Right atrium auricular region (tissue), 2 donors: ENCODE measurements around the gene CNTN4. TPM values are rescaled to one million over a fixed set of nuclear protein-coding genes. Genes with fewer than 3 reads are reported as not detected.

Experiments used
- DNase-seq: peaks from one replicate; pipeline ENCODE4 v3.0.0-alpha.2; 2019; ENCODE audit warnings: low spot score
- H3K27ac ChIP-seq, 2 donors: fragments of 200-600 bp; sonication (generic); 1 replicate in 1 of 2; 2 replicates in 1 of 2; pipeline ENCODE4 v1.5.1; 2016 to 2019
- H3K27me3 ChIP-seq, 2 donors: fragments of 200-600 bp; sonication (generic); one replicate each; pipeline versions ENCODE4 v1.5.1 to v1.6.0; 2017 to 2019
- H3K36me3 ChIP-seq: fragments of 200-600 bp; sonication (generic); one replicate; pipeline ENCODE4 v1.5.1; 2016
- H3K4me1 ChIP-seq, 2 donors: fragments of 200-600 bp; sonication (generic); one replicate each; pipeline versions ENCODE4 v1.5.1 to v1.6.0; 2017 to 2019
- H3K4me3 ChIP-seq, 2 donors: fragments of 200-600 bp; sonication (generic); 1 replicate in 1 of 2; 2 replicates in 1 of 2; pipeline ENCODE4 v1.5.1; 2017 to 2019; ENCODE audit warnings: mild to moderate bottlenecking in 1 of 2, moderate library complexity in 1 of 2
- H3K9me3 ChIP-seq, 2 donors: fragments of 200-600 bp; sonication (generic); one replicate each; pipeline ENCODE4 v1.5.1; 2019
- total RNA-seq, 2 donors: library from RNA; depleted of rRNA; stranded (reverse); fragments of >200 nt; gene quantifications; one replicate each; pipeline ENCODE4 v1.1.0, GENCODE V29; 2016
- TF ChIP-seq, protein P1 (sequence below), 2 donors: fragments of 200-600 bp; sonication (generic); IDR thresholded peaks; one replicate each; pipeline ENCODE4 v1.5.1; 2019; ENCODE audit warnings: antibody characterized with exemption in 2 of 2

The CNTN4 gene
- total RNA-seq, 2 donors from 2014 or later, result 5.3 to 5.7 TPM

- Histone ChIP-seq H3K4me1 (no peaks in the 10 kb centered on the region), H3K27ac (no peak overlapping the region), H3K36me3 (no peaks in the 10 kb centered on the region), H3K9me3 (no peaks in the 10 kb centered on the region), H3K4me3 (no peak overlapping the region), H3K27me3 (no peaks in the 10 kb centered on the region)
- DNase-seq, result no peak
- TF ChIP-seq, protein P1, sequence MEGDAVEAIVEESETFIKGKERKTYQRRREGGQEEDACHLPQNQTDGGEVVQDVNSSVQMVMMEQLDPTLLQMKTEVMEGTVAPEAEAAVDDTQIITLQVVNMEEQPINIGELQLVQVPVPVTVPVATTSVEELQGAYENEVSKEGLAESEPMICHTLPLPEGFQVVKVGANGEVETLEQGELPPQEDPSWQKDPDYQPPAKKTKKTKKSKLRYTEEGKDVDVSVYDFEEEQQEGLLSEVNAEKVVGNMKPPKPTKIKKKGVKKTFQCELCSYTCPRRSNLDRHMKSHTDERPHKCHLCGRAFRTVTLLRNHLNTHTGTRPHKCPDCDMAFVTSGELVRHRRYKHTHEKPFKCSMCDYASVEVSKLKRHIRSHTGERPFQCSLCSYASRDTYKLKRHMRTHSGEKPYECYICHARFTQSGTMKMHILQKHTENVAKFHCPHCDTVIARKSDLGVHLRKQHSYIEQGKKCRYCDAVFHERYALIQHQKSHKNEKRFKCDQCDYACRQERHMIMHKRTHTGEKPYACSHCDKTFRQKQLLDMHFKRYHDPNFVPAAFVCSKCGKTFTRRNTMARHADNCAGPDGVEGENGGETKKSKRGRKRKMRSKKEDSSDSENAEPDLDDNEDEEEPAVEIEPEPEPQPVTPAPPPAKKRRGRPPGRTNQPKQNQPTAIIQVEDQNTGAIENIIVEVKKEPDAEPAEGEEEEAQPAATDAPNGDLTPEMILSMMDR (IDR thresholded peaks at IDR 0.05), result no peak
These were observed 822.8 kb downstream of the CNTN4 start for GRCh38 chr3:2921452-2921851.

GRCh38 chr3:2921903-2922302, 823.2 kb downstream of the CNTN4 start:
- Histone ChIP-seq H3K9me3 (no peaks in the 10 kb centered on the region), H3K36me3 (no peaks in the 10 kb centered on the region), H3K27ac (no peak overlapping the region), H3K4me1 (no peaks in the 10 kb centered on the region), H3K4me3 (no peak overlapping the region), H3K27me3 (no peaks in the 10 kb centered on the region)
- TF ChIP-seq, protein P1 (IDR thresholded peaks at IDR 0.05), result peak in 1 of 2 donors; percentile 63
- no peak for DNase-seq

GRCh38 chr3:2923390-2923789, 824.7 kb downstream of the CNTN4 start:
- TF ChIP-seq, protein P1 (IDR thresholded peaks at IDR 0.05), result no peak
- no peaks in the 10 kb centered on the region for H3K27me3 ChIP-seq
- no peaks in the 10 kb centered on the region for H3K4me1 ChIP-seq
- H3K9me3 ChIP-seq, result no peaks in the 10 kb centered on the region
- no peak for DNase-seq
- H3K27ac ChIP-seq, result no peak overlapping the region
- no peak overlapping the region for H3K4me3 ChIP-seq
- no peaks in the 10 kb centered on the region for H3K36me3 ChIP-seq

GRCh38 chr3:2927259-2927658, 828.6 kb downstream of the CNTN4 start:
- H3K27ac ChIP-seq, result no peak overlapping the region
- TF ChIP-seq, protein P1 (IDR thresholded peaks at IDR 0.05), result no peak
- no peak for DNase-seq
- no peak overlapping the region for H3K4me3 ChIP-seq
- no peaks in the 10 kb centered on the region for H3K36me3 ChIP-seq
- no peaks in the 10 kb centered on the region for H3K27me3 ChIP-seq
- no peaks in the 10 kb centered on the region for H3K4me1 ChIP-seq
- no peaks in the 10 kb centered on the region for H3K9me3 ChIP-seq

DNA sequence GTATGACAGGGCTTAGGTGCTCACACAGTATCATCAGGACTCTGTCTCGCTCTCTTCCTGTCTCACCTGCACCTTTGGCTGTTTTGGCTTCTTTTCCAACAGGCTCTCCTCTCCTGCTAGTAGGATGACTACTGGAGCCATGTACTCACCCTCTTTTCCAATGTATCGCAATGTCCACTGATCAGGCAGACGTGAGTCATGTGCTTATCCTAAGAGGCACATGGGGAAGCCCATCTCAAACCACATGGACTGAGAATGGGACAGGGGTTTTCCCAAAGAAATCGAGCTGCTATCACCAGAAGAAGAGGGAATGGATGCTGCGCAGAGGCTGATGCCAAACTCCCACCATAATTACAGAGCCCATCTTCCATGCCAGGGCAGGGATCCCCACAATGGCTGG, 830.9 kb downstream of the CNTN4 start:
- DNase-seq, result no peak
- H3K9me3 ChIP-seq, result no peaks in the 10 kb centered on the region
- TF ChIP-seq, protein P1 (IDR thresholded peaks at IDR 0.05), result no peak

DNA sequence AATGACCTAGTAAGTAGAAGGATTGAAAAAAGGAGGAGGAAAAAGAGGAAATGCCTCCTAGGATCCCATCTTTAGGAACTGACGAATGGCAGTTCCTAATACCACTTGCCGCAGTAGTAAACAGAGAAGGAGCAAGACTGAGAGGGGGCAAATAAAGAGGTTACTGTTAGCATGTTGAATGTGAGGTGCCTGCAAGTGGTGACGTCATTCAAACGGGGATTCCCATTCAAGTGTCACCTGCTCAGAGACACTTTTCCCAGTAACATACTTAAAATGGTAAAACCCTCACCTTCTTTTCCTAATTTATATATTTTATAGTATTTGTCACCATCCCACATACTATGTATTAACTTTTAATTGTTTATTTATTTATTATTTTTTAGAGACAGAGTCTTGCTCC, 832.6 kb downstream of the CNTN4 start:
- H3K36me3 ChIP-seq, result no peaks in the 10 kb centered on the region
- H3K4me1 ChIP-seq, result no peaks in the 10 kb centered on the region
- H3K27ac ChIP-seq, result no peak overlapping the region
- DNase-seq, result no peak
- TF ChIP-seq, protein P1 (IDR thresholded peaks at IDR 0.05), result no peak
- H3K9me3 ChIP-seq, result no peaks in the 10 kb centered on the region
- H3K27me3 ChIP-seq, result no peaks in the 10 kb centered on the region
- H3K4me3 ChIP-seq, result no peak overlapping the region

More for the DNA sequence above, 830.9 kb downstream of the CNTN4 start:
- Histone ChIP-seq H3K36me3 (no peaks in the 10 kb centered on the region), H3K27ac (no peak overlapping the region), H3K4me3 (no peak overlapping the region), H3K4me1 (no peaks in the 10 kb centered on the region), H3K27me3 (no peaks in the 10 kb centered on the region)
